GM19193 (cell line): ENCODE data around the gene KIAA1958.

ENCODE experiments used
- POLR2A ChIP-seq: IDR thresholded peaks from 4 replicates; pipeline ENCODE4 v1.6.1; 2011; ENCODE audit not compliant: insufficient read depth, insufficient read length; ENCODE audit errors: extremely low read depth

KIAA1958 gene

GRCh38 chr9:112477330-112477729 is 9.3 kb upstream of the KIAA1958 start:
- no peak for TF ChIP-seq POLR2A

- TF ChIP-seq POLR2A, result no peak
Observed at GRCh38 chr9:112479221-112479620, 7.4 kb upstream of the KIAA1958 start.

GRCh38 chr9:112484607-112485006 is 2.0 kb upstream of the KIAA1958 start:
- no peak for TF ChIP-seq POLR2A

GRCh38 chr9:112485574-112485973 is 1.1 kb upstream of the KIAA1958 start:
- TF ChIP-seq POLR2A, result no peak

GRCh38 chr9:112487008-112487798 is 576 bp downstream of the KIAA1958 start:
- TF ChIP-seq POLR2A, result no peak

- TF ChIP-seq POLR2A, result no peak
Observed at GRCh38 chr9:112487799-112488340, 1.2 kb downstream of the KIAA1958 start.

GRCh38 chr9:112489039-112489546 is 2.5 kb downstream of the KIAA1958 start:
- TF ChIP-seq POLR2A, result no peak

GRCh38 chr9:112489876-112490666 is 3.4 kb downstream of the KIAA1958 start:
- no peak for TF ChIP-seq POLR2A

- TF ChIP-seq POLR2A, result no peak
Observed at GRCh38 chr9:112493393-112494137, 6.9 kb downstream of the KIAA1958 start.

GRCh38 chr9:112494153-112494552 is 7.5 kb downstream of the KIAA1958 start:
- TF ChIP-seq POLR2A, result no peak

- TF ChIP-seq POLR2A, result no peak
Observed at GRCh38 chr9:112495614-112496013, 9.0 kb downstream of the KIAA1958 start.

GRCh38 chr9:112496074-112496722 is 9.6 kb downstream of the KIAA1958 start:
- no peak for TF ChIP-seq POLR2A

- TF ChIP-seq POLR2A, result no peak
Observed at GRCh38 chr9:112500842-112501241, 14.2 kb downstream of the KIAA1958 start.

- no peak for TF ChIP-seq POLR2A
Observed at GRCh38 chr9:112501287-112501686, 14.7 kb downstream of the KIAA1958 start.

GRCh38 chr9:112502175-112502946 is 15.7 kb downstream of the KIAA1958 start:
- TF ChIP-seq POLR2A, result no peak
